ENCODE measurements around the gene PDE11A.
"Not testable (repeated sequence)": the region's sequence is repeated elsewhere in the genome, so short reads cannot be mapped to it uniquely, and the experiment has no call there.

Gene PDE11A

DNA sequence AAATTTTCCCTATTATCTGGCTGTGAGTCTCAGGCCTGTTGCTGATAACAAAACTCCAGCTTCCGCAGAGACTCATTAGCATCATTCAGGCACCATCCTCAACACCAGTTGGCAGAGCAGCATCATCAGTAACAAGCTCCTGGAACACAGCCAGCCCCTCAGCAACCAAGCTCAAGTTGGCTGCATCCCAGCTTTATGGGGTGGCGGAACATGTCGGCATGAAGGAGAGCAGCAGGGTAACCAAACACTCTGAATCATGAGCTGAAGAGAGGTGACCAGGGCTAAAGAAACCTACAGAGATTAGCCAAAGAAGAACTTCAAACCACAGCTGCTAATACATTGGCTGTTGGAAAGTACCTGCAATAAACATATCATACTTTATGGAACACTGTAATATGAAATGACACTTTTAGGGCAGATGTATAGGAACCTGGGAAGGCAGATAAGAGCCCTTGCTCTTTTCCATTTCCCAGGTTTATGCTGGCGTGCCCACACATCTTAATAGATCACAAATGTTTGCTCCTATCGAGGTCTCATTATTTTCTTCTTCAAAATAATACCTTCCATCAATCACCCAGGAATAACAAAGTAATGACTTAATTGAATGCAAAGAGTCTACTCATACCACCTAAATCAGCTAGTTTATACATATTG is 63.8 kb downstream of the PDE11A start:
- DNase-seq, result no peak

DNA sequence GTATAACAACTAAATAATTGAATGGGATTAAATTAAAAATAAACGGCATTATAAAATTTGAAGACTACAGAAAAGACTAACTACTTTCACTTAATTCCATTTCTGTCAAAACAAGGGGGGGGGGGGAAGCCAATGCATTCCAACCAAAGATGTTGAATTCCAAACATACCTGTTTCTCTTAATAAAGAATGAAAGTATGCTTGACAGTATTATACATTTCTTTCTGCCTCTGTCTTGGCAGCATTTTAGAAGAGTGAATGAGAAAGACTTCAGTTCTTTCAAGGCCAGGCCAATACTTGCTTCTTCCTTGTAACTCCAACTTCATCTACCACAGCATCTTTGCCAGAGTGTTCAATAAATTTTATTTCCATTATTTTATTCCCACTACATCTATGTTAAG is 65.9 kb downstream of the PDE11A start:
- no peak for DNase-seq

DNA sequence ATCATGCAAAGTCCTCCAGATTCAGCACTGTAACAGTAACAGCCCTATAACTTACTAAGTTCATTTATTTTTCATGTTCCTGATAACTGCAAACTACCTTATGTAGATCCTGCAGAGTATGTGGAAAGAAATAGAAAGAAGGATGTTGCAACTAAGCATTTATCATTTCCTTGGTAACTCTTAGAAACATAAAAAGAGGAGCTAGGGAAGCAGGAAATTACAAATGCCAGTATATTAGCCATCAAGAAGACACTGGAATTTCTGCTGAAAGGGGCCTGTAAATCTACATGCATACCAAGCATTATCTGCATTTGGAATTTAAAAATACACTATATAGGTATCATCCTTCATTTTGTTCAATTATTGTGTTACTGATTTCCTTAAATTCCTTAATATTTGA is 66.8 kb downstream of the PDE11A start:
- DNase-seq, result no peak

DNA sequence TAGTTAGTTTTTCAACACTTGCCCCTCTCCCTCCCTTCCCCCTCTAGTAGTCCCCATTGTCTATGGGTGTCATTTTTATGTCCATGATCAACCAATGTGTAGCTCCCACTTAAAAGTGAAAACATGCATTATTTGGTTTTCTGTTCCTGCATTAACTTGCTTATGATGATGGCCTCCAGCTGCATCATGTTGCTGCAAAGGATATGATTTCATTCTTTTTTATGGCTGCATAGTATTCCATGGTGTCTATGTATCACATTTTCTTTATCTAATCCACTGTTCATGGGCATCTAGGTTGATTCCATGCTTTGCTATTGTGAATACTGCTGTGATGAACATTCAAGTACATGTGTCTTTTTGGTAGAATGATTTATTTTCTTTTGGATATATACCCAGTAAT is 70.5 kb downstream of the PDE11A start:
- DNase-seq, result no peak

DNA sequence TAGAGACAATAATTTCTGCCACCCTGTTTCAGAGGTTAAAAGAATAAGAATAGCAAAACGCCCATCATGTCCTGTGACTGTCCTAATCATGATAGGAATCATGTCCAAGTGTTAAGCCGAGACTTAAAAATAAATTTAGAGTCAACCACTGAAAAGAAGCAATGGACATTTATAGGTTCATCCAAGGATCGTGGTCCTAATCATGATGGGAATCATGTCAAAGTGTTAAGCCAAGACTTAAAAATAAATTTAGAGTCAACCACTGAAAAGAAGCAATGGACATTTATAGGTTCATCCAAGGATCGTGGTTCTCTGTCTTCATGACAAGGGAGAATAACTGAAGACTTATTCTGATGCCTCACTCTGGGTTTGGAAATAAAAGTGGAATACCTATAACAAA is 73.6 kb downstream of the PDE11A start:
- no peak for DNase-seq

DNA sequence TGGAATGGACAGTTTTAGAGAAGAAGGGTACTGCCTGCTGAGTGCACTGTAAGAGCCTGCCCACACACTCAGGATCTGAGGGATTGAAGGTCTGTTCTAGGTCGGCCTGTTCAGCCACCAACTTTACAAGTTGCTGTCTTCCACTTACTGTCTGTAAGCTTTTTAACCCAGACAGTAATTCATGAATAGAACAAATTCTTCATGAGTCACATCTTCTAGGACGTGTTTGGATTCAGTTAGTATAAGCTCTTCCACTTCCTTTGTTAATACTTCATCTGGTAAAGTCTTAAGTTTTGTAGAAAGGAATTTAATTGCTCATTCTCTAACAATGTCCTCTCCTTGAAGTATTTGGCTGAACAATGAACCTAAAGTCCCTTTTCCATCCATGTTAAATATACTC is 74.6 kb downstream of the PDE11A start:
- no peak for DNase-seq

DNA sequence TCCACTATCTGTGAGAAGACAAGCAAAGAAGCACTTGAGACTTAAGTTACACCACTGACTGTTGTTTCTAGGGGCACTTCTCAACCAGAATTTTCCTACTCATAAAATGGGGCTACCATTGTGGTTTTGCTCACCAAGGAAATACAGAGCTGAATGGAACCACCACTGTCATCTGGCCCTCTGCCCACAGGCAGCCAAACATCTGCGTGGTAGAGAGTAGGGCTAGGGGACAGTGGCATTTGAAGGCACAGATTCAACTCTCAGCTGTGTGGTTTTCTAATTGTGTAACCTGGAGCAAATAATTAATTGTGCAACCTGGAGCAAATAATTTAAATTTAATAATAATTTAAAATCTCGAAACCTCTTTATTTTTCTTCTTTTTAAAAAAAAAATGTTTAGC is 79.6 kb downstream of the PDE11A start:
- DNase-seq, result no peak

DNA sequence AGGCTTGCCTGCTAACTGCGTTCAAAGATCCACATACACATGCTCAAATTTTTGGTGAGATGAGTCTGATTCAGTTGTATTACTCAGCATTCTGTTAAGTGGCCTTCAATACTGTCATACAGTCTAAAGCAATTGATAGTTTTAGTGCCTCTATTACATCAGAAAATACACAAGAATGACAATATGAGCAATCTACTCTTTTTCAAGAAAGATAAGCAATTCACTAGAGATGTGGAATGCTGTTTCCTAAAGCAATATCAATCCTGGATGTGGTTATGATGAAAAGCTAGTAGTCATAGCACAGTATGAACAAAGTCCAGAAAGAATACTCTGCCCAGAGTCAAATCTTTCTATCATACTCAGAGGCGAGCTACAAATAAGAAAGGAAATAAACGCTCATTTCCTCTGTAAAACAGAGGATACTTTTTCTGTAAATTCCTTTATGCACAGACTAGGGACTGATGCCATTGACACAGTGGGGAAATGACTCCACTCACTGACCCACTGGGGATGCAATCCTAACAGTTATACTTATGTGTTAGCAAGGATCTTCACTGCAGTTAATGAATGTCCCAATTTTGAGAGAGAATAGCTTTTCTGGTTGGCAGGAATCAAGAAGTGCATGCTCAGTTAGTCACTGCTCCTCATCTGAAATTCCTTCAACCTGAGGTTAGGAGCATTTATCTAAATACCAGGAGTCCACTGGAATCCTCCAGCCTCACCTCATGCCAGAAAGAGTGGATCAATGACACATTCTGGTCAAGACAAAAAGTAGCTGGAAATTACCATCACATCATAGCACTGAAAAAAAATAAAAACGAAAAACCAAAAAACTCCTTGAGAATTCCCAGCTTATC is 83.3 kb downstream of the PDE11A start:
- DNase-seq, result no peak

DNA sequence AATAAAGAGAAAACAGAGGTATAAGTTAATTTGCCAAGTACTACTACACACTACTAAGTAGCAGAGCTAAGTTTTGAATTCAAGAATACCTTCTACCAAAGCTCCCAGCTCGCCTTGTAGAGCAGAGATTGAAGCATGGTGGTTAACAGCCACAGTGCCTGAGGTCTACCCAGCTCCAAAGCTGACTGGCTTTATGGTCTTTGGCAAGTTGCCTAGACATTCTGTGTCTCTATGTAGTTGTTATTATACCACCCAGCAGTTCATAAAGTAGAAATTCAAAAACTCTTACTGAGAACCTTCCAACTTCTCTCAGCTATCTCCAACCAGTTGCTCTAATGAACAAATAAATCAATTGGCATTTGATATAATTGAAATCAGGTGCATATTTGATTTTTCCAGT is 87.8 kb downstream of the PDE11A start:
- no peak for DNase-seq

DNA sequence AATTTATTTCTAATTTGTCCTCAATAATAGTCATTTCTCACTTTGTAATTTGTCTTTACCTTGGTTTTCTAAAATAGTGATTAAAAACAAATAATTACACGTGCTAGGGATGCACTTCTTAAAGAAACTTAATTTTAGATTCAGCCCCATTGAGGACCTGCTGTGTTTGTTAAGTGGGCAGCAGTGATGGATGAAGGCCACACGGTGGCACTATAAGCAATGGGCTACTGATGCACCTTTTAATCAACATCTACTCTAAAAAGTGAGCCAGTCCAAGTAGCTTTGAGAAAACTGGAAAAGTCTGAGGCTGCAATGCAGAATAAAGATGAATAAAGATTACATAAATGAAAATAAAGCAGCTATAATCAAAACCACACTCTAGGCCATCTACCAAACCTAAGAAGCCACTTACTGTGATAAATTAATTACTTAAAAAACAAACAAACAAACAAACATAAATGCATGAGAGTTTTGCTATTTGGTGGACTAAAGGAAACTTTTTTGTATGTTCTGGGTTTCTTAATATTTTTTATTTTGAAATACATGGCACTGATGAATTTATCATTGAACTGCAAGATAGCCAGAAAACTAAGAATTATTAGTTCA is 89.3 kb downstream of the PDE11A start:
- DNase-seq, result peak in 1 of 5 donors; percentile 18

DNA sequence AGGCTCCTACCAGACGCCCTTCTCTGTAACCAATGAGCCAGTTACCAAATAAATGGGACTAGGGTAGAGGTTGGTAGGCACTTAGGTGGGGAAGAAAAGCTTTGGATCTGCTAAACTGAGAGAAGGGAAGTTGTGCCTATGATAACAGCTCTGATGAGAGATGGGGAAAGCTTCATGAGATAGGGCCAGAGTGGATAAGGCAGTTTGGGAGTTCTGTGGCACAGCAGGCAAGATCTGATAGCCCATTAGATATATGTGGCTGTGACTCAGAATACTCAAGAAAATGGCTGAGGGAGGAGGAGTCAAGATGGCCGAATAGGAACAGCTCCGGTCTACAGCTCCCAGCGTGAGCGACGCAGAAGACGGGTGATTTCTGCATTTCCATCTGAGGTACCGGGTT is 99.8 kb downstream of the PDE11A start:
- no peak for DNase-seq

DNA sequence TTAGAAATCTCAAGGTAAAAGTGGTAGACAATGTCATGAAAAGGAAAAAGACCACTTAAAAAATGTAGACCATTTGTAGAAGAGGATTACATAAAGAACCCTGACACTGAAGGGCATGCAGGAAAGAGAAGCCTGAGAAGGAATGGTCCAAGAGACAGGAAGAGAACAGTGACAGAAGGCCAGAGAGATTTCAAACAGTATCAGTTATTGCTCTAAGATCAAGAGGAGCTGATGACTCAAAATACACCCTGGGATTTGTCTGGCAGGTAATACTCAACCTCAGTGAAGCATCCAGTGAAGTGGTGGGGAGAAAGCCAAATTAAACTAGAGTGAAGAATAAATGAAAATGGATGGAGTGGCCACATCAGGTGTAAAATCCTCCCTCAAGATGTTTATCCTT is 100.5 kb downstream of the PDE11A start:
- DNase-seq, result no peak

DNA sequence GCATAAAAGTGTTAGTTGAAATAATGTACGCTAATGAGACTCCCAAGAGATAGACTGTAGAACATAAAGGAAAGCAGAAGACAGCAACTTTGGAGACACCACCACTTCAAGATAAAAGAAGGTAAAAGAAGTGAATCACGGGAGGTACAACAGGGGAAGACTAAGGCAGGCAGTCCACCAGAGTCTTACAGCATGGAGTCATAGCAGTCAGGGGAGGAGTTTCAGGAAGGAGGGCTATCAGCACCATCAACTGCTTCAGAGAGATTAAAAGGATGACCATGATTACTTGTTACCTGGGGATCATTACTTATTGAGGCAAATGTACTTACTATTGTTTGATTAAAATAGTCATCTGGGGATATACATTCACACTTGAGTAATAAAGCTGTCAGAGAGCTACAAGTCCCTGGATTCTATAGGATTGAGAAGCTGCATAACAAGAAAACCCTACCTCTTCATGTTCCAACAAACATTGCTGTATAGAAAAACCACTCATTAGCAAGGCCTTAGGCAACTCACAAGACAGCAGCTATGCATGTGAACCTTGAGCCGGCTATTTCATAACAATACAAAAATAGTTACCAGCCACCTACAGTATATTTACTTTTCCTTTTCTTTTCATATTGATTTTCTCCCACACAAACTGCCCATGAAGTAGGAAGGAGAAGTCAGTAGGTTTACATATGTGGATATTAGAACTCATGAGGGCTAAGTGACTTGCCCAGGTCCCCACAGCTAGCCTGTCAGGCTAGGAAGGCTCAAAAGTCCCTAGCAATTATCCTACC is 101.7 kb downstream of the PDE11A start:
- no peak for DNase-seq

DNA sequence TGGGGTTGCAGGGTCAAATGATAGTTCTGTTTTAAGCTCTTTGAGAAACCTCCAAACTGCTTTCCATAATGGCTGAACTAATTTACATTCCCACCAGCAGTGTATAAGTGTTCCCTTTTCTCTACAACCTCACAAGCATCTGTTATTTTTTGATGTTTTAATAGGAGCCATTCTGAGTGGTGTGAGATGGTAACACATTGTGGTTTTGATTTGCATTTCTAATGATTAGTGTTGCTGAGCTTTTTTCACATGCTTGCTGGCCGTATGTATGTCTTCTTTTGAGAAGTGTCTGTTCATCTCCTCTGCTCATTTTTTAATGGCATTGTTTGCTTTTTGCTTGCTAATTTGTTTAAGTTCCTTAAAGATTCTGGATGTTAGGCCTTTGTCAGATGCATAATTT is 107.7 kb downstream of the PDE11A start:
- no peak for DNase-seq

DNA sequence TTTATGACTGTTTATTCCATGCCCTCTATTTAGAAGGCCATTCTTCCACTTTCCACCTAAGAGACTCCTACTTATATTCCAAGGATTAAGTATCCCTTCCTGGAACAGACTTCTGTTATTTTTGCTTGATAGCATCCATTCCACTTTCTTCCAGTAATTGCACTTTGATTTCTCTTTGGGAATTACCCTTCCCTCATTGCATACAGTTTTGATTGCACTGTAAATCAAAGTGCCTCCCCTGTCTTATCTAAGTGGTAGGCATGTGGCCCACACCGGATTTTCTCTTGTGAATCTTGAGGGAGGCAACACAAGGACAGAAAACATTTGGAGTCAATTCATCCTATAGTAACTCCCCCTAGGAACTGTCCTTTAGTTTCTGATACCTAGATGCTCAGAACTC is 120.4 kb downstream of the PDE11A start:
- no peak for DNase-seq

DNA sequence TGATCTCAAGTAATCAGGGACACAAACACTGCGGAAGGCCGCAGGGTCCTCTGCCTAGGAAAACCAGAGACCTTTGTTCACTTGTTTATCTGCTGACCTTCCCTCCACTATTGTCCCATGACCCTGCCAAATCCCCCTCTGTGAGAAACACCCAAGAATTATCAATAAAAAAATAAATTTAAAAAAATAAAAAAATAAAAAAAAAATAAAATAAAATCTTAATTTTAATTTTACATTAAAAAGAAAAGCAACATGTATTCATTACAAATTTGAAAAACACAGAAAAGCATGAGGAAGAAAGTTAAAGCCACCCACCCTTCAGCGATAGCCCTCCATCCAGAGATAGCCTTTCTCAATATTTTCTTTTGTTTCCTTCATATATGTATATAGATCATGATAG is 125.0 kb downstream of the PDE11A start:
- DNase-seq, result not testable (repeated sequence)

DNA sequence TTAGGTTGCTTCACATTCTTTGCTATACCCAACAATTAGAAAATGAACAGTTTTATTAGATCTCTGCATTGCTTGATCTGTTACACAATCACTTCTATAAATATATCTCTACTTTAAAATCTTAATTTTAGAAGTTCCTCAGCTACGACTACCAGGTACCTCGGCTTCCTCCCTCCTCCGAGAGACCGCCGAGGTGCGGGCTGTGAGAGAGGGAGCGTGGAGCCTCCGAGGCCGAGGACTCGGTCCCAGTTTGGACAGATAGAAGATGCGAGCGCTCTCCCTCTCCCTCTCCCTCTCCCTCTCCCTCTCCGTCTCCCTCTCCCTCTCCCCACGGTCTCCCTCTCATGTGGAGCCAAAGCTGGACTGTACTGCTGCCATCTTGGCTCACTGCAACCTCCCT is 128.0 kb downstream of the PDE11A start:
- not testable (repeated sequence) for DNase-seq

DNA sequence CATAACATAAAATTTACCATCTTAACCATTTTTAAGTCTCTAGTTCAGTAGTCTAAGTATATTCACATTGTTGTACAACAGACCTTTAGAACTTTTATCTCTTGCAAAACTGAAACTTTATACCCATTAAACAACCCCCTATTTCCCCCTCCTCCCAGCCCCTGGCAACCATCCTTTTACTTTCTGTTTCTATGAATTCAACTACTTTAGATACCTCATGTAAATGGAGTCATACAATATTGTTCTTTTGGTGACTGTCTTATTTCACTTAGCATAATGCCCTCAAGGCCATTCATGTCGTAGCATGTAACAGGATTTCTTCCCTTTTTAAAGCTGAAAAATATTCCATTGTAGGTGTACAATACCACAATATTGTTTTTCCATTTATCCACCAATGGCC is 129.8 kb downstream of the PDE11A start:
- no peak for DNase-seq

DNA sequence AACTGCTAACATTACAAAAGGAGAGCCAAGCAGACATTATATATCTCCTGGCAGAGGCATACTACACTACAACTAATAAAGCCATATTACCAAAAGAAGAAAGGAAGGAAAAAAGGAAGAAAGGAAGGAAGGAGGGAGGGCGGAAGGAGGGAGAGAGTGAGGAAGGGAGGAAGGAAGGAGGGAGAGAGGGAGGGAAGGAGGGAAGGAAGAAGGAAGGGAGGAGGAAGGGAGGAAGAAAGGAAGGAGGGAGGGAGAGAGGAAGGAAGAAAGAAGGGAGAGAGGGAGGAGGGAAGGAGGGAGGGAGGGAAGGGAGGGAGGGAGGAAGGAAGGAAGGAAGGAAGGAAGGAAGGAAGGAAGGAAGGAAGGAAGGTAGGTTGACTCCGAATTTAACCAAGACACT is 133.4 kb downstream of the PDE11A start:
- no peak for DNase-seq

DNA sequence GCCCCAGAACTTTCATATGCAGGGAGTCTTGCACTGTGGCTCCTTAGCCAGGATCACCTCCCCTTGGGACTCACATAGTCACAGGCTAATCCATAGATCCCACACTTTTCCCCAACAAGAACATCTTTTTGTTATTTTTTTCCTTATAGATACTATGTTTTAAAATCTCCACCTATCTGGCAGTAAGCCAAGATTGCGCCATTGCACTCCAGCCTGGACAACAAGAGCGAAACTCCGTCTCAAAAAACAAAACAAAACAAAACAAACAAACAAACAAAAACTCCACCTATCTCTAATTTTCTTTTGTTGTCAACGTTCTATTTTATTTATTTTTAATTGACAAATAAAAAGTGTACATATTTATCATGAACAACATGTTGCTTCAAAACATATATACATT is 141.7 kb downstream of the PDE11A start:
- DNase-seq, result no peak

DNA sequence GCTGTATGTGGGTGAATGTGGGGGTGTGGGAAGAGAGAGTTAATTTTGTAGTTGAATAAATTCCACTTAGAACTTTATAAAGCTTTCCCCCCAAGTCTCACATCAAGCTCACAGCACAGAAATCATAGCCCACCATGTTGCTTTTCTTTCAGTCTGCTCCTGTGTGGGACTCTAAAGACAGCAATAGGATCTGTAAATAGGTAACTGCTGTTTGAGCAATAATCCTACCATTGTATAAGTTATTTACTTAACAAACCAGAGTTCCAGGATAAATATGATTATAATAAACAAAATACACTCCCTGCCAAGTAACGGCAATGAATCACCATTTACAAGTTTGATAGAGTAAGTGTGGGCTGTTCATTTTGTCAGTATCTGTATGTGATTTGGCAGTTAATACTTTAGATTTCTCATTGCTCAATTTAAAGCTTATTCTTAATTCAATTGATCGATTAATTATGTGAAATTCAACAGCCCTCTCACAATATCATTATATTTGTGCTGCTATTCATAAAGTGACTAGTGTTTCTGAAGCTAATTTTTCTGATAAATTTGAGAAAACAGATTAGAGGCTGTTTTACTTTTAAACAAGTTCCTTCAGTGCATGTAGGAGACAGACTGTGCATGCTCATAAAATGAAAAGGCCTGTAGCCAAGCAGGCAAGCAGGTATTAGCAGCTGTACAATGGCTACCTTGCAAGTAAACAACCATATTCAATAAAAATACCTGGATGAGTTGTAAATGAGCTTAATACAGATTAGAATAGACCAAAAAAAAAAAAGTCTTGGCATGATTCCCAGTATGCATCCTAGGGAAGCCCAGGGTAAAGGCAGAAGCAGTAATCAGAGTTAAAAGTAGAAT is 142.7 kb downstream of the PDE11A start:
- no peak for DNase-seq

DNA sequence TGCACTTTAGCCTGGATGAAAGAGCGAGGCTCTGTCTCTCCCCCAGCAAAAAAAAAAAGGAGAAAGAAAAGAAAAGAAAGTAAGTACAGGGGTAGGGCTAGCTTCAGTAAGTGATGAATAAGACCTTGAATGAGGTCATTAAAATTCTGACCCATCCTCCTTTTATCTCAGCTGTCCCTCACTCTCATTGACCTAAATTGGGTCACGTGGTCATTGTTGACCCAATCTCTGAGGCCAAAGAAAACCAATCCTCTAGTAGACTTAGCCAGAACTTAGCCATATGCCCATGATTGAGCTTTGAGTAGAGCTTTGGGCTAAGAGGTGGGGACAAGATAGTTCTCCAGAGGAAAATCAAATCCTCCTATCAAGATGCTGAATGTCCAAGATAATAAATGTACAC is 149.3 kb downstream of the PDE11A start:
- no peak for DNase-seq

All from T-helper 1 cell (primary cell).